ENCODE results near the gene FAM174B.

FAM174B gene

DNA sequence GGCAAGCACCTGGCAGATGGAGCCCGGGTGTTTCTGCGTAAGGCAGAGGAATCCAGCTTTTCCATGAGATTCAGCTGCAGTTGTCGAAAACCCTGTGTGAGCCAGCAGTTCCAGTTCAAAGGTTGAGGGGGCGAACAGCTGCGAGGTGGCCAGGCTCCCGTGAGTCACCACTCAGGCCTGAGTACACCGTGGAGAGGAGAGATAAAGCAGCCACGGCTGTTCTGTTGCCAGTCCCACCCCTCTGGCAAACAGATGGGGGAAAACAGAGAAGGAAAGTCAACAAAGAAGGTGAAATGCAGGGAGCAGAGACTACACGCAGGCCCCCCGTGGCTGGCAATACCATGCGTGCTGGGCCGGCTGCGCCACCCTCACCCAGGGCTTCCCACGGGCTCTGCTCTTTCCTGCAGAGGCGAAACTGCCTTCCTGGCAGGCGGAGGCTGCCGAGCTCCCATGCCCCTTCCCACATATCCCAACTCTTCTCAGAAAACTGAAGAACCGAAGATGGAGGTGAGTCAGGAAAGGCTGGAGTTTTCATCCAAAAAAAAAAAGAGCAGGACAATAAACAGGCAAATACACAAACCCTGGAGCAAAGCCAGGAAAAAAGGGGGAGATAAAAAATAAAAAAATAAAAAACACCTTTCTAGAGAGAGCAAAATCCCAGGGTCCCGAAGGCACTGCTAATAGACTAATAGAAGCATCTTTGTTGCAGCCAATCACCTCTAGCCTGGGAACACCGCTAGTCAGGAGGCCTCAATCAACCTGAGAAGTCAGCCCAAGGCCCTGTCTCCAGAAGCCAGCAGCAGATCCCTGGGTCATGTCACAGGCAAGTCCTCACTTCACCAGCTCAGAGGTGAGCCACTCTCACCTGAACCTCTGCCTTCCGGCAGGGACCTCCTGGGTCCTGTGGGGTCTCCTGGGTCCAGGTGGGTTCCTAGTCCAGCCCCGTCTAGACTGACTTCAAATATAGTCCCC lies 37.7 kb downstream of the FAM174B start:
- TF ChIP-seq, protein P1, sequence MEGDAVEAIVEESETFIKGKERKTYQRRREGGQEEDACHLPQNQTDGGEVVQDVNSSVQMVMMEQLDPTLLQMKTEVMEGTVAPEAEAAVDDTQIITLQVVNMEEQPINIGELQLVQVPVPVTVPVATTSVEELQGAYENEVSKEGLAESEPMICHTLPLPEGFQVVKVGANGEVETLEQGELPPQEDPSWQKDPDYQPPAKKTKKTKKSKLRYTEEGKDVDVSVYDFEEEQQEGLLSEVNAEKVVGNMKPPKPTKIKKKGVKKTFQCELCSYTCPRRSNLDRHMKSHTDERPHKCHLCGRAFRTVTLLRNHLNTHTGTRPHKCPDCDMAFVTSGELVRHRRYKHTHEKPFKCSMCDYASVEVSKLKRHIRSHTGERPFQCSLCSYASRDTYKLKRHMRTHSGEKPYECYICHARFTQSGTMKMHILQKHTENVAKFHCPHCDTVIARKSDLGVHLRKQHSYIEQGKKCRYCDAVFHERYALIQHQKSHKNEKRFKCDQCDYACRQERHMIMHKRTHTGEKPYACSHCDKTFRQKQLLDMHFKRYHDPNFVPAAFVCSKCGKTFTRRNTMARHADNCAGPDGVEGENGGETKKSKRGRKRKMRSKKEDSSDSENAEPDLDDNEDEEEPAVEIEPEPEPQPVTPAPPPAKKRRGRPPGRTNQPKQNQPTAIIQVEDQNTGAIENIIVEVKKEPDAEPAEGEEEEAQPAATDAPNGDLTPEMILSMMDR (IDR thresholded peaks at IDR 0.05; ENCODE audit: low read depth, low read length), result no peak
- in situ Hi-C loops (cut with HindIII; ENCODE audit: low sequenced_read_pairs), result no loop called here
- peak; percentile 86 for DNase-seq (ENCODE audit: low read depth, low spot score)
- H3K4me3 ChIP-seq (ENCODE audit: low read depth, low read length), result no peak overlapping the region

DNA sequence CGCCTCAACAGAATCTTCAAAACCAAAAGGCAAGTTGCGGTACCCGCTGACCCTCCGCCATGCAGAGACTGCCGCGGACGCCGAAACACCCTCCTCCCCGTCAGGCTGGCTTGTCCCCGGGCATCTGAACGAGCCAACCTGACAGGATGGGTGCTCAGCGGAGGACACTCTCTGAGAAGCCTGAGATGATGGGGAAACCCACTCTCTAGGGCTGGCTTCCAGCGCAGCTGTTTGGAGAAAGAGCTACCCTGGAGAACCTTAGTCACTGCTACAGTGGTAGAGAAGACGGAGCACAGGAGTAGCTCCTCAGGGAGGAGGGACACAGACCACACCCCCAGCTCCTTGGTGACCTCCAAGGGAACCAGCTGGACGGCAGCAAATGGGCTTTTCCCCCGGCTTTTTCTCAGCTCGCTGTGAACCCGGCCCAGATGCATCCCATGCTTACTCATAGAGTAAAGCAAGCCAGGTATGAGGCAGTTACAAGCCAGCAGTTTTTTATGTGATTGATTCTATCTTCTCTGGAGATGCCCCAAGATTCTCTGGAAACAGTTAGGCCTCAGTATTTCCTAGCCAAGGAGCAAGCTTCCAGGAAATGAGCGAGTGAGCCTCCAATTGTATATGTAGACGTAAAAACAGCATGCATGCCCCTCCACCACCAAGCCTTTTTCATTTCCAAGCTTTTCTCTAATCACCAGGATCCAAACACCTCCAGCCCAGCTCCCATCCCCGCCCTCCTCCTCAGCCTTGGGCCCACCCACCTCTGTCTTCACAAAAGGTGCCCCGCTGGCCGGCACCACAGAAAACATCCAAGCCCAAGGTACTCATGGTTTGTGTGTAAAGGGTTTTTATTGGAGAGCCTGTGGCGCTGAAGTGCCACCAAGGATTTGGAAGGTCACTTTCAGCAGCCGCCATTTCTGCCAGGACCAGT lies 38.7 kb downstream of the FAM174B start:
- in situ Hi-C loops (cut with HindIII; ENCODE audit: low sequenced_read_pairs), result no loop called here
- TF ChIP-seq, protein P1 (IDR thresholded peaks at IDR 0.05; ENCODE audit: low read depth, low read length), result no peak
- DNase-seq (ENCODE audit: low read depth, low spot score), result peak; percentile 19
- H3K4me3 ChIP-seq (ENCODE audit: low read depth, low read length), result no peak overlapping the region

DNA sequence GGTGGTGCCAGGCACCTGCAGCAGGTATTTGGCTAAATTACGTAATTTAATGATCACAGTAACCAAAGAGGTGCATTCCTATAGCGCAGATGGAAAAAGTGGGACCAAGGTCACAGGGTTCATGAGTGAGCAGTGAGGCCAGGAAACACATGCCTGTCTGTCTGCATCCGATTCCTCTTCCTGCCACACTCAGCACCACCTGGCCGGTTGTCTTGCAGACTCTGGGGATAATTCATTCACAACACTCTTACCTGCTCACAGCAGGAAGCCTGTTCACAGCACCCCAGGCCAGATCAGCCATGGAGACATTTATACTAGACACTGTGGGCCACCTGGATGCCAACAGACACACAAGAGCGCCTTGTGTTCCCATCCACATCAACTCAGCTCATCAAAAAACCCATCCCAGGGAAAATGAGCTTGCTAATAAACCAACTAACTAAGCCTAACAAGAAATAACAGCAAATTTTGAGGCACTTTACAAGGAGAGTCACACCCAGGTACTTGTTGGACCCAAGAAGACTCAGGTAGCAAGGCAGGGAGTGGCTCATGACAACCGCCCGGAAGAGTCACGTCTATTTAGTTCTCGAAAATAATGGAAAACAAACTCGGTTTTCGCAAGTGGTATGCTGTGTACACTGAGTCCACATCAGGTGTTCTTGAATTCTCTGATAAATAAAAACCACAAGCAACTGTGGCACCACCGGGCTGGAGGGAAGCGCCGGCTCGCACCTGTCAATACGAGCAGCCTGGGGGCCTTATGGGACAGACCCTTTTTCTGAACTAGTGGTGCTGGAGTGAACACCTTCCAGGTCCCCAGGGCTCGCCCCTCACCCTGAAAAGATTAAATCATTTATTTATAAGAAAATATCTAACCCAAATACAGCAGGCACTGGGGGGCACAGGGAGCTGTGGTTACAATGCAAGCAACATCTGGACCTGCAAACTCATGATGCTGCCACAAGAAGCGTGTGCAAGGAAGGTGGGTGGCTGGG lies 40.5 kb downstream of the FAM174B start:
- TF ChIP-seq, protein P1 (IDR thresholded peaks at IDR 0.05; ENCODE audit: low read depth, low read length), result no peak
- no peak overlapping the region for H3K4me3 ChIP-seq (ENCODE audit: low read depth, low read length)

DNA sequence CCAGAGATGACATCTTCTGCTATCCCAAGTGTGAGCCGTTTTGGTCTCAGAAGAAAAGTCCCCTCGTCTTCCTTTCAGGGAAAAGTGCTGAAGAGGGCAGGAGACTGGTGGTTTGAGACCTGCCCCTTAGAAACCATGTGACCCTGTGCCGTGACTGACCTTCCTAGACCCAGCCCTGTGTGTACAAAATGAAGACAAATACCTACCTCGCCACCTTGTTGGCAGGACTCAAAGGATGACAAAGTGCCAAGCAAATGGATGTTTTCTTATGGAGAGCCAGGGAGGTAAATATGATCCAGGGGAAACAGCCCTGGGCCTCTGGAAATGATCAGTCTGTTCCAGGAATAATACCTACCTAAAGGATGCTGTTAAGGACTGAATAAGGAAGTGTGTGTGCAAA lies 41.3 kb downstream of the FAM174B start:
- no peak for DNase-seq (ENCODE audit: low read depth, low spot score)
- no peak overlapping the region for H3K4me3 ChIP-seq (ENCODE audit: low read depth, low read length)
- TF ChIP-seq, protein P1 (IDR thresholded peaks at IDR 0.05; ENCODE audit: low read depth, low read length), result no peak
- in situ Hi-C loops (cut with HindIII; ENCODE audit: low sequenced_read_pairs), result no loop called here

More for the DNA sequence above, 40.5 kb downstream of the FAM174B start:
- in situ Hi-C loops (cut with HindIII; ENCODE audit: low sequenced_read_pairs), result no loop called here
- no peak for DNase-seq (ENCODE audit: low read depth, low spot score)

DNA sequence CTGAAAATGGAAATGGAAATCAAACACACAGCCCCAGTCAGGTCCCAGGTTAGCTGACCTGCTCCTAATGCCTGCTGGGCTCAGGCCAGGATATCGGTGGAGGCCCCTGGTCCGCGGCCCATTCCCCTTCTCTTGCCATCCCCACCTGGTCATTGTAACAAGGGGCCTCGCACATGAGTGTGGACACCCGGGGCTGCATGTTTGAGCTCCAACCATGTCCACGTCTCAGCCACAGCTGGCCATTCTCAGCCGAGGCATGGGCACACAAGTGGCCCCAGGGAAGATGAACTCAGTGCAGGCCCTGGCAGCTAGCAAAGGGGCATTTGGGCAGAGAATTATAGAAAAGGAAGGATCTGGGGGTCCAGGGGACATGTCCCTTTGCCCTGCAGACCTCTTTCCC lies 41.7 kb downstream of the FAM174B start:
- TF ChIP-seq, protein P1 (IDR thresholded peaks at IDR 0.05; ENCODE audit: low read depth, low read length), result no peak
- H3K4me3 ChIP-seq (ENCODE audit: low read depth, low read length), result no peak overlapping the region
- no peak for DNase-seq (ENCODE audit: low read depth, low spot score)
- in situ Hi-C loops (cut with HindIII; ENCODE audit: low sequenced_read_pairs), result no loop called here
